Left renal cortex interstitium (tissue), 4 donors: Measurements from ENCODE around the gene CDC42EP3. TPM values are rescaled to one million over a fixed set of nuclear protein-coding genes. Genes with fewer than 3 reads are reported as not detected.

ENCODE experiments used
- DNase-seq, 4 donors: peaks; one replicate each; pipeline ENCODE4 v3.0.0-alpha.2; 2013; ENCODE audit warnings: low read depth in 4 of 4, low spot score in 2 of 4, missing footprints in 1 of 4
- polyA plus RNA-seq, 4 donors: library from polyadenylated mRNA; unstranded; fragments of 120-200 nt; gene quantifications; one replicate each; pipeline ENCODE4 v1.2.1, GENCODE V29; 2013; ENCODE audit not compliant: insufficient read length in 4 of 4

Gene CDC42EP3
- polyA plus RNA-seq, 4 donors, result 47.4 to 64.8 (median 57.5) TPM

- no peak for DNase-seq
Observed at GRCh38 chr2:37637190-37637860, 34.1 kb downstream of the CDC42EP3 start.

GRCh38 chr2:37636381-37637066 lies 34.9 kb downstream of the CDC42EP3 start:
- no peak for DNase-seq

GRCh38 chr2:37635504-37636380 lies 35.7 kb downstream of the CDC42EP3 start:
- DNase-seq, result no peak

GRCh38 chr2:37634914-37635503 lies 36.4 kb downstream of the CDC42EP3 start:
- no peak for DNase-seq

GRCh38 chr2:37633845-37634244 lies 37.6 kb downstream of the CDC42EP3 start:
- no peak for DNase-seq

GRCh38 chr2:37633234-37633633 lies 38.2 kb downstream of the CDC42EP3 start:
- DNase-seq, result no peak

GRCh38 chr2:37632310-37632709 lies 39.1 kb downstream of the CDC42EP3 start:
- no peak for DNase-seq

GRCh38 chr2:37631698-37632097 lies 39.7 kb downstream of the CDC42EP3 start:
- DNase-seq, result no peak

- no peak for DNase-seq
Observed at GRCh38 chr2:37631292-37631691, 40.1 kb downstream of the CDC42EP3 start.

GRCh38 chr2:37630776-37631175 lies 40.7 kb downstream of the CDC42EP3 start:
- no peak for DNase-seq

GRCh38 chr2:37630301-37630700 lies 41.1 kb downstream of the CDC42EP3 start:
- DNase-seq, result no peak

GRCh38 chr2:37629529-37629928 lies 41.9 kb downstream of the CDC42EP3 start:
- no peak for DNase-seq

GRCh38 chr2:37627710-37628109 lies 43.7 kb downstream of the CDC42EP3 start:
- no peak for DNase-seq

- no peak for DNase-seq
Observed at GRCh38 chr2:37625796-37626571, 45.5 kb downstream of the CDC42EP3 start.

- no peak for DNase-seq
Observed at GRCh38 chr2:37625156-37625555, 46.3 kb downstream of the CDC42EP3 start.

GRCh38 chr2:37623971-37624900 lies 47.2 kb downstream of the CDC42EP3 start:
- DNase-seq, result no peak

GRCh38 chr2:37623406-37623805 lies 48.0 kb downstream of the CDC42EP3 start:
- no peak for DNase-seq

GRCh38 chr2:37622450-37623100 lies 48.9 kb downstream of the CDC42EP3 start:
- no peak for DNase-seq

GRCh38 chr2:37621199-37621598 lies 50.2 kb downstream of the CDC42EP3 start:
- DNase-seq, result no peak
